Smooth muscle cell of trachea (primary cell): ENCODE data around the gene TAPT1. TPM values are rescaled to one million over a fixed set of nuclear protein-coding genes. Genes with fewer than 3 reads are reported as not detected.

Experiments used
- total RNA-seq: library from RNA; depleted of rRNA; stranded (reverse); fragments of >200 nt; gene quantifications from 2 replicates; pipeline ENCODE4 v1.2.1, GENCODE V29; 2014

The TAPT1 gene, protein sequence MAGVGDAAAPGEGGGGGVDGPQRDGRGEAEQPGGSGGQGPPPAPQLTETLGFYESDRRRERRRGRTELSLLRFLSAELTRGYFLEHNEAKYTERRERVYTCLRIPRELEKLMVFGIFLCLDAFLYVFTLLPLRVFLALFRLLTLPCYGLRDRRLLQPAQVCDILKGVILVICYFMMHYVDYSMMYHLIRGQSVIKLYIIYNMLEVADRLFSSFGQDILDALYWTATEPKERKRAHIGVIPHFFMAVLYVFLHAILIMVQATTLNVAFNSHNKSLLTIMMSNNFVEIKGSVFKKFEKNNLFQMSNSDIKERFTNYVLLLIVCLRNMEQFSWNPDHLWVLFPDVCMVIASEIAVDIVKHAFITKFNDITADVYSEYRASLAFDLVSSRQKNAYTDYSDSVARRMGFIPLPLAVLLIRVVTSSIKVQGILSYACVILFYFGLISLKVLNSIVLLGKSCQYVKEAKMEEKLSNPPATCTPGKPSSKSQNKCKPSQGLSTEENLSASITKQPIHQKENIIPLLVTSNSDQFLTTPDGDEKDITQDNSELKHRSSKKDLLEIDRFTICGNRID
- total RNA-seq: 10.8 and 16.6 TPM in 2 replicates

DNA sequence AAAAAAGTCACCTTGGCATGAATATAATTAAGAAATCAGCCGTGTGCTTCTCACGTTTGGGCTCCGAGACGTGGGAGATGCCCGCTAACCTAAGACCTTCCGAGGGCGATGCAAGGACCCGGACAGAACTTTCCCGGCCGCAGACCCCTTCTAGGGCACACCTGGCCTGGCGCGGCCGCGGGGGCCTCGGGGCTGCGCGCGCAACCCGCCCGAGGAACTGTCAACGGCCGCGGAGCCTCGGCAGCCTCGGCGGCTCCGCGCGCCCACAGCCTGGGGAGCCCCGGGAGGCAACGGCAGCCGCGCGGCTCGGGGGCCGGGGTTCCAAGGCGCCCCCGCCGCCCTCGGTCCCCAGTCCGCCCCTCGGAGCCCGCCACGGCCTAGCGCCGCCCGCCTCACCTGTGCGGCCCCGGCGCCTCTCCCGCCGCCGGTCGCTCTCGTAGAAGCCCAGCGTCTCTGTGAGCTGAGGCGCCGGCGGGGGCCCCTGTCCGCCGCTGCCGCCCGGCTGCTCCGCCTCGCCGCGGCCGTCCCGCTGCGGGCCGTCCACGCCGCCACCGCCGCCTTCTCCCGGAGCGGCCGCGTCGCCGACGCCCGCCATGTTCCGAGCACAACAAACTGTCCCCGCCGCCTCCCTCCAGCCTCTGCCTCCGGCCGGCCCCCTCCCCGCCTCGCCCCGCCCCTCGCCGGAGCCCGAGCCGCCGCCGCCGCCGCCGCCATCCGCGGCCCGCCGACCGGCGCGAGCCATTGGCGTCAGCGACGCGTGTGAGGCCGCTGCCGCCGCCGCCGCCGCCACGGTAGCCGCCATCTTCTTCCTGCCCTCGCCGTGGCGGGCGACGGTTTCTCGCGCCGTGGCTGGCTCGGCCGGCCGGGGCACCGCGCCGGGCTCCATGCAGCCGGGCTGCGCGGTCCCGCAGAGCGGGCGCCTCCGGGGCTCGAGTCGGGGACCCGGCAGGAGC, at the start of gene TAPT1:
Gene TAPT1 (minus strand): TSS at position 609 of the 953 bp plus-strand sequence. CDS start 14 bp downstream, at position 595.

Other genes starting within 250 kb of the TAPT1 start
- gene PROM1, start 142.4 kb downstream of the TAPT1 start, total RNA-seq: not detected in 2 replicates